GM12878 (cell line): ENCODE measurements around the gene LPGAT1.

Source experiments
- FOXM1 ChIP-seq: IDR thresholded peaks from 2 replicates; pipeline ENCODE4 v1.6.1; 2012; ENCODE audit warnings: low read depth, mild to moderate bottlenecking, inconsistent platforms, low read length, moderate library complexity
- TF ChIP-seq, protein P1 (sequence below), 3 experiments: IDR thresholded peaks in 2 of 3; conservative IDR thresholded peaks in 1 of 3; 2 replicates each; pipeline ENCODE4 v1.5.1; 2011; ENCODE audit warnings: low read depth in 3 of 3, low read length in 3 of 3, mild to moderate bottlenecking in 3 of 3, control low read depth in 2 of 3, moderate library complexity in 2 of 3, inconsistent platforms in 1 of 3, mixed read lengths in 1 of 3; ENCODE audit not compliant: control insufficient read depth in 2 of 3, insufficient read depth in 1 of 3; ENCODE audit errors: extremely low read depth in 1 of 3
- TF ChIP-seq, protein P2 (sequence below): IDR thresholded peaks from 2 replicates; pipeline ENCODE4 v1.6.1; 2011; ENCODE audit warnings: low read depth, low read length, improper control_type of control experiment, borderline replicate concordance

DNA sequence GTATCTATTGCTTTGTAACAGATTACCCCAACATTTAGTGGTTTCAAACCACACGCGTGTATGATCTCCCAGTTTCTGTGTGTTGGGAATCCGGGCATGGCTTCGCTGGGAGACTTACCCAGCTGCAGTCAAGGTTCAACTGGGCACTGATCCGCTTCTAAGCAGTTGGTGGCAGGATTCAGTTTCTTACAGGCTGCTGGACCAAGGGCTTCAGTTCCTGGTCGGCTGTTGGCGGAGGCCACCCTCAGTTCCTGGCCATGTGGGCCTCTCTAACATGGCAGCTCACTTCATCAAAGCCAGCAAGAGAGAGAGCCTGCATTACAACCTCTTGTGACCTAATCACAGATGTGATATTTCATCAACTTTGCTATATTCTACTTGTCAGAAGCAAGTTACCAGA, 101.3 kb downstream of the LPGAT1 start:
- TF ChIP-seq, protein P1, sequence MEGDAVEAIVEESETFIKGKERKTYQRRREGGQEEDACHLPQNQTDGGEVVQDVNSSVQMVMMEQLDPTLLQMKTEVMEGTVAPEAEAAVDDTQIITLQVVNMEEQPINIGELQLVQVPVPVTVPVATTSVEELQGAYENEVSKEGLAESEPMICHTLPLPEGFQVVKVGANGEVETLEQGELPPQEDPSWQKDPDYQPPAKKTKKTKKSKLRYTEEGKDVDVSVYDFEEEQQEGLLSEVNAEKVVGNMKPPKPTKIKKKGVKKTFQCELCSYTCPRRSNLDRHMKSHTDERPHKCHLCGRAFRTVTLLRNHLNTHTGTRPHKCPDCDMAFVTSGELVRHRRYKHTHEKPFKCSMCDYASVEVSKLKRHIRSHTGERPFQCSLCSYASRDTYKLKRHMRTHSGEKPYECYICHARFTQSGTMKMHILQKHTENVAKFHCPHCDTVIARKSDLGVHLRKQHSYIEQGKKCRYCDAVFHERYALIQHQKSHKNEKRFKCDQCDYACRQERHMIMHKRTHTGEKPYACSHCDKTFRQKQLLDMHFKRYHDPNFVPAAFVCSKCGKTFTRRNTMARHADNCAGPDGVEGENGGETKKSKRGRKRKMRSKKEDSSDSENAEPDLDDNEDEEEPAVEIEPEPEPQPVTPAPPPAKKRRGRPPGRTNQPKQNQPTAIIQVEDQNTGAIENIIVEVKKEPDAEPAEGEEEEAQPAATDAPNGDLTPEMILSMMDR (IDR thresholded peaks at IDR 0.05 in 2 of 3, conservative IDR thresholded peaks at IDR 0.05 in 1 of 3; ENCODE audit: control insufficient read depth in 2 of 3, extremely low read depth in 1 of 3, insufficient read depth in 1 of 3, low read depth in 3 of 3, low read length in 3 of 3), result no peak
- TF ChIP-seq, protein P2, sequence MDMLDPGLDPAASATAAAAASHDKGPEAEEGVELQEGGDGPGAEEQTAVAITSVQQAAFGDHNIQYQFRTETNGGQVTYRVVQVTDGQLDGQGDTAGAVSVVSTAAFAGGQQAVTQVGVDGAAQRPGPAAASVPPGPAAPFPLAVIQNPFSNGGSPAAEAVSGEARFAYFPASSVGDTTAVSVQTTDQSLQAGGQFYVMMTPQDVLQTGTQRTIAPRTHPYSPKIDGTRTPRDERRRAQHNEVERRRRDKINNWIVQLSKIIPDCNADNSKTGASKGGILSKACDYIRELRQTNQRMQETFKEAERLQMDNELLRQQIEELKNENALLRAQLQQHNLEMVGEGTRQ, result no peak
- TF ChIP-seq FOXM1, result no peak
